Measurements from ENCODE around the gene DOCK4.

The DOCK4 gene

DNA sequence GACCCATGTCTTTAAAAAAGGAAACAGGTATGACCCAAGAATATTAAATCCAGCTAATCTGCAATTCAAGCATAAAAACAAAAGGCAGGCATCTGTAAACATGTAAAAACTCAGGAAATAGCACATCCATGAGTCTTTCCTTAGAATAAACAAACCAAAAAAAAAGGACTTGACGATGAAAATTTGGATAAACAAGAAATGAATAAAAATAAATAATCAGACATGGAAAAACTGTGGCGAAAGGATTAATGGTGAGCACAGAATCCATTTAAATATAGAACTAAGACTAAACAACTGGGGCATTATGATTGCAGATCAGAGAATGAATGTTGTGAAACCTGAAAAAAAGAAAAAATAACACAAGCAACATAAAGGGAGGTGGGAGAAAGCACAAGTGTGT lies 170.1 kb downstream of the DOCK4 start:
- DNase-seq: no peak

DNA sequence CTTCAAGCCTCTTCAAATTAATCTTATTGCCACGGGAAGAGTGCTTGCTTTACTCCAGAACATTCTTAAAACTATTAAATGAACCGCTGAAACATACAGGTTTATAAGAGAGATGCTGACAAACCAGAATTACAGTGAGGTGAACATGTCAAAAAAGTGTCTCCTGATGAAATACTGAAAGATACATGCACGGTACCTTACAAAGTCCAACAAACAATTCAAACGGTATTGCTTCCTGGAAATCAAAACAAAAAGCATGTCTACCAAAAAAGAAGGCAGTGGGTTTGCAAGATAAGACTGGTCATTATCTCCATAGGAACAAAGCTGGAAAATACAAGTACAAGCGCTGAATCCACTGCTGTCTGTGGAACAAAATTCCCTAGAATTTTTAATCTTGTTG lies 174.5 kb downstream of the DOCK4 start:
- no peak for DNase-seq

GRCh38 chr7:112025556-112025955 lies 180.6 kb downstream of the DOCK4 start:
- no peak for DNase-seq

GRCh38 chr7:112023786-112024185 lies 182.4 kb downstream of the DOCK4 start:
- no peak for DNase-seq

GRCh38 chr7:112023282-112023681 lies 182.9 kb downstream of the DOCK4 start:
- no peak for DNase-seq

- DNase-seq: no peak
Observed at GRCh38 chr7:112022128-112022527, 184.1 kb downstream of the DOCK4 start.

GRCh38 chr7:112021379-112022044 lies 184.7 kb downstream of the DOCK4 start:
- DNase-seq: no peak

GRCh38 chr7:112020800-112021199 lies 185.4 kb downstream of the DOCK4 start:
- no peak for DNase-seq

GRCh38 chr7:112019932-112020331 lies 186.3 kb downstream of the DOCK4 start:
- no peak for DNase-seq

DNA sequence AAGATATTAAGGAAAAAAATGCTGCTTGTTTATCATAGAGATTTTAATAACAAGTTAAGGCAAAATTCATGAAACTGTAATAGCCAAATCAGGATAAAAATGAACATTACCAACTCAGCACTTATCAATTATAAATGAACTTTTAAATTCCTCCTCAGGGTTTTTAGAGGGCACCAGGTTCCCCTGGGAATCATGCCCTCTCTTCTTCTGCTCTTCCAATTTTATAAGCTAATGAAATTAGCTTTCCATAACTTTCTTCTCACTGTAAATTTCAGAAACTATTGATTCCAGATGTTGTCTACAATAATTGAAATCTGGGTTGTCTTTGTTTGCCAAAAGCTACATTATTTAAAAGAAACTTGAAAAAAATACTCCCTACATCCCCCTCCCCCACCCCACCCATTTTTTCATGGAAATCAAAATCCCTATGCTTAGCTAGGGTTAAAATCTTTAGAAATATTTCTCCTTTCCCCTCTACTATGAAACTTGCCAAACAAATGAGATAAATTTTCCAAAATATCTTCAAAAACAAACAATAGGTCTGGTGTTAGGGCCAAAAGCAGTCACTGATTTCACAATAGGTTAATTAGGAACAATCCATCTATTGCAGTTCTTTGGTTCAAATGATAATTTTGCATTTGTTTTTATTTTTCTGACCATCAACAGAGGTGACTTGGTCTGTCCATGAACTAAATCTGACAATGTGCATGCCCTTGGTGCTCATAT lies 187.7 kb downstream of the DOCK4 start:
- no peak for DNase-seq

- DNase-seq: no peak
Observed at GRCh38 chr7:112015146-112015545, 191.1 kb downstream of the DOCK4 start.

GRCh38 chr7:112014347-112014746 lies 191.9 kb downstream of the DOCK4 start:
- DNase-seq: no peak

DNA sequence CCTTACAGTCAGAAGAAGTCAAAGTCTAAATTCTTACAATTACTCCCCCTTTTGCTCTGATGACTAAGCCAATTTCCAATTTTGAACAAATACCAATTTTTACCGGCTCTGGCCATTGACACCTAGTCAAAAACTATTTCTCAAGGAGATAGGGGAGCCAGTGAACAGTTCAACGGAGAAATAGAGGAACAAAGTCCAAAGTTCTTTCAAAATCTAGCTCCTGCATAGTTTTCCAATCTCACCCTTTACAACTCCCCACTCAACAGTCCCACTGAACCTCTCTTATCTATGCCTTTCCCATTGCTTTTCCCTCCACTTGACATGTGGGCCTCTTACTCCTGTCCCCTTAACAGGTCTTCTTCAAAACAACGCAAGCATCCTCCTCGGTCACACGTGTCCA lies 192.9 kb downstream of the DOCK4 start:
- DNase-seq: no peak

GRCh38 chr7:112012242-112012641 lies 194.0 kb downstream of the DOCK4 start:
- no peak for DNase-seq

DNA sequence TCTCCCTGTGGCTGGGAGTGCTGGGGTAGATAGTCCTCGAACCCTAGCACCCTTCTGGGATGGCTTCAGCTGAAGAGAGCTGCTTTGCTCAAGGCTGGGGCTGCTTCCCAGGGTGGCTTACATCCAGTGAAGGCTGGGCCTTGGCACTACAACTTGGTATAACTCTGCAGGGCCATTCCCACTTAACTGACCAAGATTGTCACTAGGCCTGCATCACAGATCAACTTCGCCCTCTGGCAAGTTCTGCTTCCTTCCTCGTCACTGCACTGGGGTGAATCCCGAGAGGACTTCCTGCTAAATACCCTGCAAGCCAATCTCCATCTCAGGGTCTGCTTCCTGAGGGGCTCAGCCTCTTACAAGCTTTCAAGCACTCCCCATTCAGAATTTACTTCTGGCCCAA lies 195.2 kb downstream of the DOCK4 start:
- DNase-seq: no peak

DNA sequence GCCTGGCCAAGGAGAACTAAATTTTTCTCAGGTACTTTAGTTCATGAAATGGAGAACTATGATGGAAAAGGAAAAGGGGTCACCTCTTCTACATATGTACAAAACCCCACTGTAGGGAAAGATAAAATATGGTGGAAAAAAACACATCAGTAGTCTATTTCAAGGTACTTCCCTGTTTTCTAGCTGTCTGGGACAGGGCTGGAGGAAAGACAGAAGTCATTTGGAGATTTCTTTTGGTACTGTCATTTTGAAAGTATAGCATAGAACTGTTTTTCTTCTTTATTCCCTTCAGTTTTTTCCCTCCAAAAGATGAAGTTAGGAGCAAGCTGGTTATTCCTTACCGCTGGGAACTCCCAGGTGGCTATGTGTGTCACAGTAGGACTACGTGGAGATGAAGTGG lies 196.1 kb downstream of the DOCK4 start:
- DNase-seq: no peak

DNA sequence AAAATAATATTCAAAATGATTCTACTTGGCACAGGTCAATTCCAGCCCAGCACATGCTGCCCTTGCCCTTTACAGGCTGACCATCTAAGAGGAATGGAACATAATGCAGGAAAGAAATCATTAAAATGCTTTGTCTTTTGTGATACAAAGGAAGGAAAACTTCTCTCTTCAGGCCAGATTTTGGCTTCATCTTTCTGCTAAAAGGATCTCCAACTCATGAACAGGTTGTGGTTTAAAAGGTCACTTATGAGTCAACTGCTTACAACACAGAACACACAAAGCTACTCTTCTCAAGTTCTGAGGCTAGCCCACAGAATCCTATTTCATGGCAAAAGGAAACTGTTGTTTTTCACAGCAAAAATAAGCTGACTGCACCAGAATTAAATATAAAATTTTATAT lies 197.1 kb downstream of the DOCK4 start:
- no peak for DNase-seq

- no peak for DNase-seq
Observed at GRCh38 chr7:112007185-112007584, 199.0 kb downstream of the DOCK4 start.

GRCh38 chr7:112006071-112006470 lies 200.1 kb downstream of the DOCK4 start:
- DNase-seq: no peak

DNA sequence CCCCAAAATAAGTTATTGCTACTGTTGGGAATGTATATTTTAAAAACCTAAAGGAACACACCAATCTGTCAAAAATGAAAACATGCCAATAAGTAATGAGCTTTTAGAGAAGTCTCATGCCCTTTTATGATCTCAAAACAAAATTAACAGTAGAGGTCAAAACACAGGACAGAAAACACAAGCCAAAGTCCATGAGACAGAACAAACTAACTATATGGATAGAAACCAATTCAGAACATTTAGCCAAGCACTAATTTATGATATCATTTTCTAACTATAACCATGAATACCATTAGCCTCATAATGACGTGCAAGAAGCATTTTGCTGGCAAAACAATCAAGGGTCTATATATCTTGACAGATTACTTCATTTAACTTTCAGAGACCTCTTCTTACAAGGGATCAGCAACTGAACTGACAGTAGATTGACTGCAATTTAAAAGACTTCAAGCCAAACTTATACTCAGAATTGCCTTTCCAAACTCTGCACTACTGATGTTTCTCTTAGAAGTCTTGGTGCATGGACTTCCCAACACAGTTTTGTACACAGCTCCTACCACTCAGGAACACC lies 200.9 kb downstream of the DOCK4 start:
- no peak for DNase-seq

GRCh38 chr7:112001091-112001826 lies 204.9 kb downstream of the DOCK4 start:
- DNase-seq: no peak

GRCh38 chr7:111998326-111998725 lies 207.9 kb downstream of the DOCK4 start:
- DNase-seq: no peak

DNA sequence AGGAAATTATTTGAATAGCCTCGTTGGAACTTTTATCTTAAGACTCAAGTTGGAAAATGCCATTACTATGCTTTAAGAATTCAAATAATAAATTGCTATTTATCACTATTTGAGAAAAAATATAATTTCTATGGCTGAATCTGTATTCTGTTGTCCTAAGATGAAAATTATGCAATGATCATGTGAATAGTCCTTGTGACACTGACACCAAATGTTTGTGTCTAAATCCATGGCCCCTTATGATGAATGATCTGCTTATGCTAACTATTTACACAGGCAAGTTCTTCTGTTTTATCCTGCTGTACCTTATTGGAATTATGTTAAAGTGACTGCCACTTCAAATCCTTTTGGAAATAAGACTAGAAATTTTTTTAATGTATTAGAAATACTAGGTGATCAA lies 208.7 kb downstream of the DOCK4 start:
- no peak for DNase-seq

DNA sequence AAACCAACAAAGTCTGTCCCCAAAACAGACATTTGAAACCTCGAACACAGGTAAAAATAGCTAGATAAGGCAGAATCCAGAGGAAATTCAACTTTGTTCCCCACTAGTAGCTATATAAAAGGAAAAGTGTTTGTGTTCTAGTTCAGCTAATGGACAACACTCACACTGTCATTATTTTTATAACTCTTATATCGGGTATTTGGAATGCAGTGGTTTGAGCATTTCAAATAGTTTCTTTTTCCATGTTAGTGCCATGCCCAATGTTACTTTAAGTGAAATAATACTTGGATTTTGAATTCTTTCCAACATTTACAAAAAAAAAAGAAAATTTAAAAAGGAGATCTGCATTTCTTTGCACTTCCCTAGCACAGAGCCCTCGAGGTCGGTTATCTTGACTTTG lies 213.6 kb downstream of the DOCK4 start:
- DNase-seq: no peak
